IMR-90 (cell line): ENCODE results near the gene NQO2. TPM values are rescaled to one million over a fixed set of nuclear protein-coding genes. Genes with fewer than 3 reads are reported as not detected.
"Not testable (repeated sequence)": the region's sequence is repeated elsewhere in the genome, so short reads cannot be mapped to it uniquely, and the experiment has no call there.

ENCODE experiments used
- ATAC-seq: fragments of 200-7000 bp; cut with Tn5 transposase; 2 replicates; pipeline ENCODE4 v1.9.1; 2020; ENCODE audit warnings: low read depth, mild to moderate bottlenecking, moderate library complexity
- BruUV-seq: library from RNA; stranded (reverse); fragments of 400-500 nt; replicated peaks from 2 replicates; lab custom pipeline; 2021; lab: Mats Ljungman, UMichigan
- CTCF ChIA-PET: fragments of 300-600 bp; formaldehyde crosslinking; extraction: SDS; loops from one replicate; lab custom pipeline; 2021; ENCODE audit warnings: antibody characterized with exemption; lab: Yijun Ruan, JAX
- POLR2A ChIA-PET: fragments of 300-600 bp; sonication (Branson Sonifier 250); formaldehyde crosslinking; loops from one replicate; lab custom pipeline; 2022; ENCODE audit warnings: antibody characterized with exemption; ENCODE audit not compliant: unreplicated experiment; lab: Charles Lee
- DNase-seq: peaks from one replicate; pipeline ENCODE4 v3.0.0; 2013
- H2AFZ ChIP-seq: replicated peaks from 2 replicates; pipeline ENCODE3; 2013; ENCODE audit warnings: low read length, mild to moderate bottlenecking; ENCODE audit not compliant: poor library complexity
- H2AK5ac ChIP-seq: 2 replicates; pipeline ENCODE4 v1.6.1; 2013; ENCODE audit warnings: low read depth, low read length, inconsistent platforms
- H2AK9ac ChIP-seq: replicated peaks from 2 replicates; pipeline ENCODE3; 2013; ENCODE audit warnings: mild to moderate bottlenecking, low read depth, low read length, moderate library complexity; ENCODE audit not compliant: poor library complexity
- H2BK120ac ChIP-seq: 2 replicates; pipeline ENCODE4 v1.6.1; 2013; ENCODE audit warnings: low read depth, low read length, inconsistent platforms
- H2BK15ac ChIP-seq: 3 replicates; pipeline ENCODE4 v1.6.1; 2013; ENCODE audit warnings: low read depth, low read length, inconsistent platforms
- H2BK20ac ChIP-seq: 2 replicates; pipeline ENCODE4 v1.6.1; 2013; ENCODE audit warnings: low read depth, mild to moderate bottlenecking, inconsistent platforms, low read length, moderate library complexity
- H2BK5ac ChIP-seq: 2 replicates; pipeline ENCODE4 v1.6.1; 2013; ENCODE audit warnings: mild to moderate bottlenecking, low read depth, low read length, inconsistent platforms; ENCODE audit not compliant: poor library complexity, severe bottlenecking
- H3K14ac ChIP-seq: replicated peaks from 2 replicates; pipeline ENCODE4 v1.6.1; 2013; ENCODE audit warnings: low read depth, low read length, inconsistent platforms
- H3K18ac ChIP-seq: 2 replicates; pipeline ENCODE4 v1.6.1; 2013; ENCODE audit warnings: low read depth, low read length, control low read depth
- H3K23ac ChIP-seq: 2 replicates; pipeline ENCODE4 v1.6.1; 2013; ENCODE audit warnings: low read depth, low read length, inconsistent platforms
- H3K27ac ChIP-seq: 2 replicates; pipeline ENCODE4 v1.5.1; 2013; ENCODE audit warnings: mild to moderate bottlenecking, control low read depth, low read length; ENCODE audit not compliant: insufficient read depth
- H3K27me3 ChIP-seq: 2 replicates; pipeline ENCODE4 v1.6.1; 2013; ENCODE audit warnings: low read length; ENCODE audit not compliant: control insufficient read depth, insufficient read depth
- H3K36me3 ChIP-seq: 2 replicates; pipeline ENCODE4 v1.6.1; 2013; ENCODE audit warnings: low read length, mixed read lengths; ENCODE audit not compliant: control insufficient read depth, insufficient read depth
- H3K4ac ChIP-seq: 2 replicates; pipeline ENCODE4 v1.6.1; 2013; ENCODE audit warnings: low read depth, low read length, inconsistent platforms
- H3K4me1 ChIP-seq: 2 replicates; pipeline ENCODE4 v1.6.1; 2013; ENCODE audit warnings: low read length, mixed read lengths; ENCODE audit not compliant: control insufficient read depth, insufficient read depth
- H3K4me2 ChIP-seq: 2 replicates; pipeline ENCODE4 v1.6.1; 2013; ENCODE audit warnings: low read depth, mild to moderate bottlenecking, control low read depth, low read length, moderate library complexity
- H3K4me3 ChIP-seq: 2 replicates; pipeline ENCODE4 v1.5.1; 2013; ENCODE audit warnings: low read depth, mild to moderate bottlenecking, control low read depth, low read length, moderate library complexity; ENCODE audit not compliant: insufficient read depth
- H3K56ac ChIP-seq: 2 replicates; pipeline ENCODE4 v1.6.1; 2013; ENCODE audit warnings: low read length, inconsistent platforms; ENCODE audit not compliant: insufficient read depth; ENCODE audit errors: extremely low read depth
- H3K79me1 ChIP-seq, 2 experiments: 2 replicates each; pipeline ENCODE4 v1.6.1; 2013; ENCODE audit warnings: low read length in 2 of 2, inconsistent platforms in 1 of 2, low read depth in 1 of 2
- H3K9ac ChIP-seq: 2 replicates; pipeline ENCODE4 v1.6.1; 2013; ENCODE audit warnings: low read depth, low read length, control low read depth
- H3K9me1 ChIP-seq: 2 replicates; pipeline ENCODE4 v1.6.1; 2013; ENCODE audit warnings: low read length, inconsistent platforms; ENCODE audit not compliant: insufficient read depth
- H3K9me3 ChIP-seq: 2 replicates; pipeline ENCODE4 v1.6.1; 2013; ENCODE audit warnings: low read length; ENCODE audit not compliant: control insufficient read depth, insufficient read depth
- H4K20me1 ChIP-seq: 2 replicates; pipeline ENCODE4 v1.6.1; 2013; ENCODE audit warnings: low read length, inconsistent platforms; ENCODE audit not compliant: insufficient read depth
- H4K5ac ChIP-seq: 2 replicates; pipeline ENCODE4 v1.6.1; 2013; ENCODE audit warnings: mild to moderate bottlenecking, low read depth, low read length, control low read depth
- H4K8ac ChIP-seq, 2 experiments: 2 replicates each; pipeline ENCODE4 v1.6.1; 2013; ENCODE audit warnings: low read depth in 2 of 2, low read length in 2 of 2, control low read depth in 1 of 2, inconsistent platforms in 1 of 2
- H4K91ac ChIP-seq: 2 replicates; pipeline ENCODE4 v1.6.1; 2013; ENCODE audit warnings: low read depth, low read length, inconsistent platforms; ENCODE audit not compliant: insufficient read depth
- WGBS, 2 experiments: methylation state at CpG; one replicate each; pipeline versions ENCODE4 v1.1.5 to v1.1.7; 2013; ENCODE audit warnings: missing lambda C conversion rate in 2 of 2; ENCODE audit not compliant: insufficient read length in 1 of 2; ENCODE audit errors: extremely low coverage in 2 of 2; 5-methylcytosine and 5-hydroxymethylcytosine counted together
- dilution Hi-C: fragments of 300-500 bp; cut with HindIII; formaldehyde crosslinking; loops from one replicate; pipeline ENCODE4 v1.14.3; 2018; ENCODE audit warnings: low sequenced_read_pairs; ENCODE audit not compliant: unreplicated experiment
- in situ Hi-C: fragments of 300-500 bp; cut with MboI; formaldehyde crosslinking; loops from 3 replicates; pipeline ENCODE4 v1.14.3; 2019; ENCODE audit warnings: low sequenced_read_pairs, inconsistent platforms, mixed read lengths
- intact Hi-C: fragments of 100-400 bp; cut with micrococcal nuclease; formaldehyde crosslinking; loops from 2 replicates; pipeline ENCODE4 v1.10.0; 2022
- polyA plus RNA-seq, 3 experiments: library from polyadenylated mRNA; depleted of rRNA; stranded (reverse); fragments of >200 nt; gene quantifications; 2 replicates each; pipeline ENCODE4 v1.2.3, GENCODE V29; 2012; ENCODE audit warnings: low replicate concordance in 1 of 3
- total RNA-seq: library from RNA; depleted of rRNA; stranded (reverse); fragments of >200 nt; gene quantifications from 2 replicates; pipeline ENCODE4 v1.2.3, GENCODE V29; 2012

Gene NQO2
- total and polyA plus RNA-seq, 2 of the 4 experiments (the other 2 are of a cell fraction): 42.5 to 72.1 TPM

- H3K4ac ChIP-seq, H3K27ac ChIP-seq, H2AK5ac ChIP-seq, H4K5ac ChIP-seq, H3K18ac ChIP-seq, H3K9ac ChIP-seq, H3K36me3 ChIP-seq, H3K9me1 ChIP-seq, H2AK9ac ChIP-seq, in situ Hi-C loops, ATAC-seq, H3K23ac ChIP-seq, H2BK20ac ChIP-seq, intact Hi-C loops, H3K9me3 ChIP-seq, H2BK5ac ChIP-seq, H3K14ac ChIP-seq, H3K4me1 ChIP-seq, H3K56ac ChIP-seq, H3K27me3 ChIP-seq, H2BK15ac ChIP-seq, H4K20me1 ChIP-seq, BruUV-seq, DNase-seq, dilution Hi-C loops, H4K91ac ChIP-seq, H2BK120ac ChIP-seq: not testable (repeated sequence)
- peak overlapping the region in 1 of 2 experiments; percentile 55; a peak in 1 of 4 replicates for H4K8ac ChIP-seq
- WGBS, 2 experiments: no CpG with 5 or more reads among the region's 19 CpGs
- H2AFZ ChIP-seq: peak overlapping the region; percentile 97
- H3K4me2 ChIP-seq: peak overlapping the region; percentile 22; the same call in 1 of the 2 replicates
- peaks cover 5 to 26% of the 10 kb centered on the region in 2 experiments; a peak in 3 of 4 replicates for H3K79me1 ChIP-seq
- CTCF ChIA-PET: interaction anchor here (0.9 to 1.0 kb wide), 2 partner anchors 111 to 325 kb away, joined by 4 read pairs; no protein-coding TSS in a partner anchor
- H3K4me3 ChIP-seq: peak overlapping the region; percentile 96
- POLR2A ChIA-PET: interaction anchor here (0.6 to 1.0 kb wide), 3 partner anchors 61 to 689 kb away, joined by 3 to 16 read pairs (median 3); no protein-coding TSS in a partner anchor
These were observed 63.6 kb downstream of the NQO2 start for GRCh38 chr6:3063340-3063732.
